GM18868 (cell line): ENCODE data around the gene KNDC1.

Experiments used
- ATAC-seq: cut with Tn5 transposase; IDR thresholded peaks from one replicate; pipeline ENCODE4 v1.9.1; 2021; ENCODE audit warnings: mild to moderate bottlenecking, moderate library complexity; ENCODE audit not compliant: unreplicated experiment

The KNDC1 gene

DNA sequence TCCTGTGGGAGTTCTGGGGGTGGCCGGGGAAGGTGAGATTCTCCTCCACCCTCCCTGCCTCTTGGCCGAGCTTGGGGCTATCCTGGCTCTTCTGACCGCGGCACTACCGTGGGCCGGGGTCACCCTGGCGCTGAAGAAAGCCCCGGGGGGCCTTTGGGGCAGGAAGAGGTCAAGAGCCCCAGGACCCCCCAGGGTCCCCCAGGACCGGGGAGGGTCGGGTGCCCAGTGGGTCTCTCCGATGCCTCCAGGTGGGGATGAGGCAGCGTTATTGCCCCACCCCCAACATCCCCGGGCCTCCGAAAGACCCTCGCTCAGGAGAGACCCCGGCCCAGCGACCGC, 439 bp upstream of the KNDC1 start:
- no peak for ATAC-seq

DNA sequence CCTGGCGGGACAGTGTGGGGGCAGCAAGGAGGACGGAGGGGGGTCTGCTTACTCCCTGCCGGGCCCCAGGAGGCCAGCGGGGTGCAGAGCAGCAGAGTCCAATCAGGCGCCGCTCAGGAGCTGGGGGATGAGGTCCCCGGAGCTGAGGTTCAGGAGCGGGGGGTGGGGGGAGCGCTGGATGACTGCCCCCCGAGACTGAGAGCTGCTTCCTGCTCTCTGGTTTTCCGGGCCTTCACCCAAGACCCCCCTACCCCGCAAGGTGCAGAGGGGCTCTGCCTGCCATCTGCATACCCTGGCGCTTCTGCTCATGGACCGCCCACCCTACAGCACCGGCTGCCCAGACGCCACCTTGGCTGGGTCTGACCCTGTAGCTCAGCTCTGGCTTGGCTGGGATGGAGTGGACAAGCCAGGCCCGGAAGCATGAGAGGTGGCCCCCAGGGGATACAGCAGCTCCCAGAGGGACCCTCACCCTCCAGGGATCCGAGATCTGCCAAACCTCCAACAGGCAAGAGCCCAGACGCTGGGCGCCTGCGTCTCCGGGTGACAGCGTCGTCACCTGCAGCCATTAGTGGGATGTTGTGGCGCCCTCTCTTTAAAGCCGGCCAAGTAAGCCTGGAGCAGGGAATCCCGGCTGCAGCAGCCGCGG, 930 bp downstream of the KNDC1 start:
- ATAC-seq: no peak

DNA sequence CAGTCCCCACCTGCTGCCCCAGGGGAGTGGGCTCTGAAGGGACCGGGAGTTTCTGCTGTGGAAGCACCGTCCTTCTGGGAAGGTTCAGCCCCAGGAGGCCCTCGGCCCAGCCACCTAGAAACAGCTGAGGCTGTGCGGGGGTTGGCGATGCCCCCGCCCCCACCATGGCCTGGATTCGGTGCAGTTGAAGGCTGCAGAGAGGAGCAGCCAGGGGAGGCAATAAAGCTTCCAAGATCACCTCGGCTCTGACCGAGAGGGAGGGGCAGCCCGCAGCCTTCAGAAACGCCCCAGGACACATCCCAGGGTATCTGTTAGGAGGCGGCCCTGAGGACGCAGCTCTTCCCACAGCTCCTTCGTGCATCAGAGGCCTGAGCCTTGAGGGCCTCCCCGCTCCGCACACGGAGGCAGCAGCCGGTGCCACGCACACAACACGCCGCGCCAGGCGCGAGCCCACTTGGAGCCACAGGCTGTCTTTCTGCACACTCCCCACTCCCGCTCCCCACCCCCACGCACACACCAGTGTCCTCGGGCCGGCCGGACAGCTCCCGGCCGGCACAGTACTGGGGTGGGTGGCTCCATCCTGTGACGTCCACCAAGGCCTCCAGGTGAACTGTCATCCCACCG, 1.6 kb downstream of the KNDC1 start:
- ATAC-seq: no peak

DNA sequence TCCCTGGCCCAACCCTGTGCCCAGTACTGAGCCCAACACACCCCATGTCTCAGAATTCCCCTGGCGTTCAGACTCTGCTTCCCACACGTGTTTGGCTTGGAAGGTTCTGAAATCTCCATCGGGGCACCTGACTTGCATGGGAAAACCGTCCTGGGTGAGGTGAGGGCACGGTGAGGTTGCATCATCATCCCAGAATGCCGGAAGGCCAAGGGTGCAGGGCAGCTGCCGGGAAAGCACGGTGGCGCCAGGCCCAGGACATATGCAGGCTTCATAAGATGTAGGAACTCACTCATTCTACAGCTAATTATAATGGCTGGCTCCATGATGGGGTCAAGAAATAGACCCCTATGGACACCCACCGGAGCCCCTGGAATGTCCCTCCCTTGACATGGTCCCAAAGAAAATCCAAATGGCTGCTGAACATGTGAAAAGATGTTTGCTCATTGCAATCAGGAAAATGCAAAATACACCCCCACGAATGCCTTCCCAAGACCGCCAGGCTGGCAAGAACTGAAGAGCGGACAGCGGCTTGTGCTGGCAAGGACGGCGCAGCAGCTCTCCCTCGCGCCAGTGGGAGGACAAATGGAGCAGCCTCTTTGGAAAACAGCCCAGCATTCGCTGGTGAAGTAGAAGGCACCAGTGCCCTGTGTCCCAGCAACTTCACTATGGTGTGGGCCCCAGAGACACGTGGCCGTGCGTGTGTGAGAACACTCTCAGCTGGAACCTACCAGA, 2.3 kb downstream of the KNDC1 start:
- ATAC-seq: no peak

DNA sequence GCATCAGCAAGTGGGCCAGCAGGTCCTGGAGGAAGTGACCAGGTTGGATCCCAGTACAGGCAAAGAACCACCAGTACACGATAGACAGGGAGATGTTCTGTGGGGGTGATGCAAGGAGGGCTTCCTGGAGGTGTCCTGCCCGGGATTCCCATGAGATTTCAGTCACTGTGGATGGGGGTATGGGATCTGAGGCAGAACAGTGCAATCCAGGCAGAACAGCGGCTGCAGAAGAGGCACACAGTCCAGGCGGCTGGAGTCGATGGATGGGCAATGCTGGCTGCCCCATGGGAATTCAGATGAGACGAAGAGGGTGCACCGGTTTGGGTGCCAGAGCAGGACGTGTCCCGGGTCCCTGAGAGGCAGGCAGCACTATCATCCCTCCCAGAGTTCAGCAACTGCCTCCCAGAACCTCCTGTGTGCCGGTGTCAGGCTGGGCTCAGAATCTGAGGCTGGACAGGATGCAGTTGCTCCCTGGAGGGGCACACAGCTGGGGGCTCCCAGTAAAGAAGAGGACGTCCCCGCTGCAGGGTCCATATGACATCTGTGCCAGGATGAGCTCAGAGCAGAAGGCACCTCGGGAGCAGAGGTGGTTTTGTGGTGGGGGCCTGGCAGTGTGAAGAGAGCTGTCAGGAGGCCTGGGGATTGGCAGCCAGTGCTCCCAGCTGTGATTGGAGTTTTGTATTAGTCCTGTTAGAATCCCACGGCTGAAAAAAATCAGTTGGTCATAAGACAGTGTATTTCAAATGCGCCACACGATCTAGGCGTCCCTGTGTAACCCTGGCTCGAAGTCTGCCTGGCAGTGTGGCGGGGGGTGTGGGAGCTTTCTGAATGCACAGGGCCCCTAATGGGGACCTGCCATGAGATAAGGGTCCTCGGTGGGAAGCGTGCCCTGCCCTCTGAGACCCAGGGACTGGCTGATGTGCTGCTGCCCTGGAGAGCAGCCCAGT, 3.2 kb downstream of the KNDC1 start:
- ATAC-seq: no peak

DNA sequence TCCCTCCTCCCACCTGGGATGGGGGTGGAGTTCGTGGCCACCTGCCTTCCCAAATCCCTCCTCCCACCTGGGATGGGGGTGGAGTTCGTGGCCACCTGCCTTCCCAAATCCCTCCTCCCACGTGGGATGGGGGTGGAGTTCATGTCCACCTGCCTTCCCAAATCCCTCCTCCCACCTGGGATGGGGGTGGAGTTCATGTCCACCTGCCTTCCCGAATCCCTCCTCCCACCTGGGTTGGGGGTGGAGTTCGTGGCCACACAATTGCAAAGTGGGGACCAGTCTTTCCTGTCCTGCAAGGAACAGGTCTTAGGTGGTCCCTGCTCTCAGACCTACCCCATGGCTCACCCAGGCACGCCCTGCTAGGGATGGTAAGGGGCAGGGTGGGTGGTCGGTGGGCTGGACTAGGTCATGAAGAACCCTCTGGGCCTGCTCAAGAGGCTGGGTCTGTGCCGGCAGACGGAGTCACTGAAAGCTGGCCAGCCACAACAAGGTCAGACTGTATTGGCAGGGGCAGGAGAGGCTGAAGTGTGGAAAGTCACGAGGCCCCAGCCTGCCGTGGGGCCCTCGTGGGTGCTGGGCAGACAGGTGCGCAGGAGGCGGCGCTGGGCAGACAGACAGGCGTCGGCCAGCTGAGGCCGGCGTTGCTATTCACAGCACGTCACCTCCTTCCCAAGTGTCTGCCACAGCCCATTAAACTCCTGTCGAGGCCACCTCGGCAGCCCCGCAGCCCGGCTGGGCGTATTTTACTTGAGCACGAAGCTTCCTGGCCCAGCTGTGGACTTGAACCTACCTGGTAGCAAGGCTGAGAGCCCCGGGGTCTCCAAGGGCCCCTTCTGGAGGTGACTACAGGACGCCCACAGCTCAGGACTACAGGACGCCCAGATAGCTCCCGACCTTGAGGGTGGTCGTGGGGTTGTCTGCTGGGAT, 4.1 kb downstream of the KNDC1 start:
- no peak for ATAC-seq

DNA sequence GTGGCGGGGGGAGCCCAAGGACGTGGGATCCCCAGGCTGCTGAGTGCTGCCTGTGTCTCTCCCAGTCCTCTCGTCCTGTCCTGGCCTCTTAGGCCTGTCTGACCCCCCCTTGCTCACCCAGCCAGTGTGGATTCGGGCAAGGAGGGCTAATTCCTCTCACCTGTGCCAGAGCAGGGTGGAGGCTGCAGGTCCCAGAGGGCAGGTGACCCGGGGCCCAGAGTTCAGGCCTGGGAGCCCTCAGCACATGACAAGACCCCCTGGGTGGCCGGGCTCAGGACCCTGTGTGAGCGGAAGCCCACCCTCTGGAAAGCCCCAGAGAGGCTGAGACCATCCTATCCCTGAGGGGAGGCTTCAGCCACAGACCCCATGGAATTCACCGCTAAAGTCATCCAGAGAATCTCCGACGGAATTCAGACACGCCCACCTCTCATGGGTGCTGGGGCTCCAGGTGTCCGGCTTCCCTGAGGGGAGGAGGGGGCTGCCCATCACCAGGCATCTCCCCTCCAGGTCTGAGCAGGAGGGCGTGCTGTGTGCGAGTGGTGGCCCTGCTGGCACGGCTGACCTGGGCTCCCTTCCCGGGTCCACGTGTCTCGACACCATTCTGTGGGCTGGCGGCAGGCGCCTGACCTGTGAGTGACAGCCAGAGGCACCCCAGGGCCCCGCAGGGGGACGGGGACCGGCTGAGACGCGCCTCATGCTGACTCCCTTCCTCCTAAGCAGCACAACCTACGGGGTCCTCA, 5.0 kb downstream of the KNDC1 start:
- no peak for ATAC-seq

DNA sequence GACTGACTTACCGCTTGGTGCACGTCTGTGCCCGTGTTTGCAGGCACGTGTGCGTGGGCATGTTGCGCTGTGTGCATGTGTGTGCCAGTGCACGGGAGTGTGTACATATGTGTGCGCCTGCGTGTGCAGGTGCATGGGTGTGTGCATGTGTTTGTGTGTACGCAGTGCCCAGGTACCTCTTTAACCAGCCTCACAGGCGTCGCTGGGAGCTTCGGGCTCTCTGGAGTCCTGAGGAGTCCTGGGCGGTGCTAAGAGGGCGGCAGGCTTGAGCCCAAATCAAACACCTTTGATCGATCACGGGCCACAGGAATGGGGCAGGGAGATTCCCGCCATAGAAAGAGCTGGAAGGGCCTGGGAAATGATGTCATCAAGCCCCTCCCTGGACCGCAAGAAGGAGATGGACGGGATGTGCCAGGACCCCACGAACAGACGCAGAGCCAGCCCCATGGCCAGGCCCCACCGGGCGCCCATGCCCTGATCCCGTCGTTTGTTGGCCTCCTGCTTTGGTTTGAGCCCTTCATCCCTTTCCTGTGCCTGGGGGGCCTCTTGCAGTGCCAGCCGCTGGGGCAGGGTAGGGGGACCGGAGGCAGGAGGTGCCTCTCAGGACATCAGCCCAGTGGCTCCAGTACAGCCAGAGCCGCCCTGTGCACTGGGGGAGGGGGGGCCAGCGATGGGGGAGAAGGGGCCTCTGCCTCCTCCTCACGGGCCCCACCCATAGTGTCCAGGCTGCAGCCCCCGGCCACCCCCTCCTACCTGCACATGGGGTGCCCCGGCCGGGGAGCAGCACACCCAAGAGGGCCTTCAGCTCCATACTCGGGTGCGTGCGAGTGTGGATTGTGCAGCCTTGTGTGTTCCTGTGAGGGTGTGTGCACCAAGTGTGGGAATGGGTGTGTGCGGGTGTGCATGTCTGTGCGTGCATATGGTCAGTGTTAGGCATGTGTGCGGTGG, 5.8 kb downstream of the KNDC1 start:
- ATAC-seq: no peak

DNA sequence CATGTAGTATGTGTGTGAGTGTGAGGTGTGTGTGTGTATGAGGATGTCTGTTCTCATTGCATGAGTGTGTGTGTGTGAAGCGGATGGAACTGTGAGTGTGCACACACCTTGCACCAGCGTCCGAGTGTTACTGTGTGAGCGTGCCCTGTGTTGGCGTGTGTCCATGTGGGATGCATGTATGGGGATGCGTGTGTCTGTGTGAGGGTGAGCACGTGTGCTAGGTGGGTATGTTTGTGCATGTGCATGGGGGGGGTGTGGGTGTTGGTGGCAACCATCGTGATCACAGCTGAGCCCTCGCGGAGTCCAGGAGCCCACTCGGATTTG, 6.4 kb downstream of the KNDC1 start:
- ATAC-seq: no peak

DNA sequence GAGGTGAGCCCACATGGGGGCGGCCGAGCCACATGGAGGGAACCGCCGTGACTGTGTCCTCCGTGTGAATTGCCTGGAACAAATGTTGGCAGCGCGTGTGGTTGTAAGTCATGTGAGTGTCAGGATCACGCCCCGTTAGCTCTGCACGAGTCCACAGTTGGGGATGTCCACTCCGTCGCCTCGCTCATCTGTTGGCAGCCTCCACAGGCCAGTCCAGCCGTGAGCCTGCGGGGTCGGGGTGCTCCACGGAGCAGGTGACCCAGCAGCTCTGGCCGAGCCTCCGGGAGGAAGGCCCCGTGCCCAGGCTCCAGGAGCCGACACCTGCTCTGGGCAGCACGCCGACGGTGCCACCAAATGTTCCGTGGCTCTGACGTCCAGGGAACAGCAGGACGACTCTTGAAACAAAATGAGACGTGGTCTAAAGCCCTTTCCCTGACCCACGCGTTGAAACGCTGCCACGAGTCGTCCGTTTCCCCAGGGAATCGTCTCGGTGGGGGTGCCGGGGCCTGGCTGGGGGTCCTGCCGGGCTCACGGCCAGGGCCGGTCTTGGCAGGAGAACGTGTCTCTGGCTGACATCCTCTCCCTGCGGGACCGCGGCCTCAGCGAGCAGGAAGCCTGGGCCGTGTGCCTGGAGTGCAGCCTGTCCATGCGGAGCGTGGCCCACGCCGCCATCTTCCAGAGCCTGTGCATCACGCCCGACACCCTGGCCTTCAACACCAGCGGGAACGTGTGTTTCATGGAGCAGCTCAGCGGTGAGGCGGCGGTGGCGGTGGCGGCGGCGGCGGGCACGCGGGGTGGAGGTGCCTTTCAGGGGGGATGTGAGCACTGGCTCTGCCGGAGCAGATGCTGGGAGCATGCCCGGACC, 7.0 kb downstream of the KNDC1 start:
- no peak for ATAC-seq

DNA sequence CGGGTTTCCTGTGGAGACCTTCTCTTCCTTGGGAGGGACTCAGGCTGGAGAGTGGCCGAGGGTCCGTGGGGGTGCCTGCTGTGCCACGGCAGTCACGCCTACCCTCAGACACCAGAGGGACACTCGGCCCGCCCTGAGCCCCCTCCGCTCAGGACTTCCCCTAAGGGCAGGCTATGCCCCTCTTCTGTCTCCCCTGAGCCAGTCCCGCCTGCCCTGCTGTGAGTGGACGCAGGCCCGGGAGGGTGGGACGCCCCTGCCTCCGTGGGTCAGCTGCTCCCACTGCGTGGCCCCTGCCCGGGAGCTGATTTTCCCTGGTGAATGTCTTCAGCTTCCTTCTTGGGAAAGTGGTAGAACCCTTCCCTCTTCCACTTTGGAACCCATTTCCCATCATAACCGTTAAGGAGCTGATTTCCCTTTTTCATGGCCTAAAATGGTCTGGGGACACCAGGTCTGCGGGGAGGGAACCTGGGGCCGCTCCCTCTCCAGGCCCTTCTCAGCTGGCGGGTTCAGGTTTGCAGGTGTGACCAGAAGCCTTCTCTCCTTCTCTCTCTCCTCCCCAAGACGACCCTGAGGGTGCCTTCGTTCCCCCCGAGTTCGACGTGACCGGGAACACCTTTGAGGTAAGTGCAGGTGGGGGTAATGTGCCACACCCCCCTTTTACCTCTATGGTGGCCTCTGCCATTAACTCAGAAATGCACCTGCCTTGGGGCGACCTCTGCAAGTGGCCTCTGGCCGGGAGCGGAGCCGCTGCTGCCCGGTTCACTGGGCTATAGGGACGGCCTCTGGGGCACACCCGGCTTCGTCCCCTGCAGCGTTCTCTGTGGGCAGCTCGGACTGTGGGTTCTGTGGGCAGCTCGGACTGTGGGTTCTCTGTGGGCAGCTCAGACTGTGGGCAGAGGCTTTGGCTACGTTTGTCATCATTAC, 7.9 kb downstream of the KNDC1 start:
- ATAC-seq: no peak

DNA sequence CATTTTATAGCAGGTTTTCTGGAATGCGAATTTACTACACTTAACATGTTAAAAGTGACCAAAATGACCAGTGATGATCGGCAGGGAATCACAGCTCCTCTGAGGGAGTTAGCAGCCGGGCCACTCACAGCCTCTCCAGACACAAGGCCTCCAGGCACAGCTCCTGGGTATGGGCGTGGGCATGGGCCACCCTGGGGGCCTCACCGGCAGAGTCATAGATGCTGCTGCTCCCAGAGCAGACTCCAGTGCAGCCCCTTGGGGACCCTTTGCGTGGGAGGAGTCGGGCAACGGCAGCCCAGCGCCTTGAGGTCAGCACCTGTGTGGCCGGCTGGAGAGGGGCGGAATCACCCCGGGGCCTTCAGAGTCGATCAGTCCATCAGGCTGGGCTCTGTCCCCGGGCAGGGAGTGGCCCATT, 8.6 kb downstream of the KNDC1 start:
- no peak for ATAC-seq

DNA sequence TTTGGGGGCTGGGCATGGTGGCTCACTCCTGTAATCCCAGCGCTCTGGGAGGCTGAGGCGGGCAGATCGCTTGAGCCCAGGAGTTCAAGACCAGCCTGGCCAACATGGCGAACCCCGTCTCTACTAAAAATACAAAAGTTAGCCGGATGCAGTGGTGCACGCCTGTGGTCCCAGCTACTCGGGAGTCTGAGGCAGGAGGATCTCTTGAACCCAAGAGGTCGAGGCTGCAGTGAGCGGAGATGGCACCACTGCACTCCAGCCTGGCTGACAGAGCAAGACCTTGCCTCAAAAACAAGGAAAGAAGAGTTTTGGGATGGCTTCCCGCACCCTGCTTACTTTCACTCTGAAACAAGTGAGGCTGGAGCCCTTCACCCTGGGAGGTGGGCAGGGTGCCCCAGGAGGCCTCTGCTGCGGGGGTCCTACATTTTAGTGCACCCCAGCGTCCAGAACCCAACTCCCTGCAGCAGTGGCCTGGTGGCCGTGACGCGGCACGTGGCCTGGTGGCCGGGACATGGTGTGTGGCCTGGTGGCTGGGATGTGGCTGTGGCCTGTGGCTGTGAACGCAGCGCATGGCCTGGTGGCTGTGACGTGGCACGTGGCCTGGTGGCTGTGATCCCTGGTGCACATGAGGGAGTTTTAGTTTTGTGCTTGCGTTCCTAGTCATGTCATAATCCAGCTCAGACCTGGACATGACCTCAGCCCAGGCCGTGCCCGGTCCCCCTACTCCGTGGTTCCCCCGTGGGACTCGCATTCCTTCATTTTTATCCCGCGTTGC, 9.3 kb downstream of the KNDC1 start:
- no peak for ATAC-seq

DNA sequence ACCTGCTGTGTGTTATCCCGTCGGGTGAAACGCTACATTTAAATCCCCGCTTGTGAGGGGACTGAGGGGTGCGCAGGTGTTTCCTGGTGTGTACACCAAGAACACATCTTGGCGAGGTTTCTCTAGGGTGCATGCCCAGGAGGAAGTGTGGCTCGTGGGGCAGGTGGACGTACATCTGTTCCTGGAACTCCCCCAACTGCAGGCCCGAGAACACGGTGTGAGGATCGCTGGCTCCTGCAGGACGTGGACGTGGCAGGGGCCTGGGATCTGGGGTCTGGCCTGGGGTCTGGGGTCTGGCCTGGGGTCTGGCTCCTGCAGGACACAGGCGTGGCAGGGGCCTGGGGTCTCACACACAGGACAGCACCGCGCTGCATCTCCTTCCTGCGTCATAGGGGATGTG, 10.1 kb downstream of the KNDC1 start:
- no peak for ATAC-seq

DNA sequence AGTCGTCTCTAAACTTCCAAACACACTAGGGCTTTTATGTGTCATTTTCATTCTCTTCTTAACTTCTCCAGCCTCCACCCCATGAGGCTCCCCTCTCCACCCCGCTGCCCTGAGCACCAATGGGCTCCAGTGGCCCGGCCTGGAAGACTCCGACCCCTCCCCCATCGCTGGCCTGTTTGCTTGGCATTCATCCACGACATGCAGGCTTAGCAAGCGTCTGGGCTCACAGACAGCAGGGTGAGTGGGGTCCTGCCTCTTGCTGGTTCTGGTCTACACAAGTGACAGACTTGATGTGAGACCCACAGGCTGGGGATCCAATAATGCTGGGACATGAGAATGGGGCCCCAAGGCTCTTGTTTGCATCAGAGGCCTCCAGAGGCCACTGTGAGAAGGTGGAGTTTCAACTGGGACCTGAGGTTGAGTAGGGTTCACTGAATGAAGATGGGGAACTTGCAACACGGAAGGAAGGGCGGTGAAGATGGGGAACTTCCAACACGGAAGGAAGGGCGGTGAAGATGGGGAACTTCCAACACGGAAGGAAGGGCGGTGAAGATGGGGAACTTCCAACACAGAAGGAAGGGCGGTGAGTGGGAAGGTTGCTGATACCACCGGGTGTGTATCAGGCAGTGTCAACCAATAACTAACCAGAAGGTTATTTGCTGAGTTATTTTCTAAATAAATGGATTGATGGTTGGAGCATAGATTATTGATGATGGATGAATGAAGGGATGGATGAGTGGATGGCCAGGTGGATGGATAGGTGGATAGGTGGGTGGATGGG, 14.0 kb downstream of the KNDC1 start:
- ATAC-seq: no peak
